Esophagus (tissue), 2 donors: ENCODE data around the gene CTAG1B. TPM values are rescaled to one million over a fixed set of nuclear protein-coding genes. Genes with fewer than 3 reads are reported as not detected.
"Not testable (repeated sequence)": the region's sequence is repeated elsewhere in the genome, so short reads cannot be mapped to it uniquely, and the experiment has no call there.

Experiments used
- H3K27ac ChIP-seq, 2 donors: one replicate each; pipeline ENCODE4 v1.5.1; 2013; ENCODE audit warnings: low read depth in 2 of 2, mild to moderate bottlenecking in 2 of 2, inconsistent platforms in 1 of 2, low read length in 1 of 2, moderate library complexity in 1 of 2
- H3K27me3 ChIP-seq, 2 donors: one replicate each; pipeline ENCODE4 v1.6.1; 2013; ENCODE audit warnings: low read length in 2 of 2, control low read depth in 1 of 2, mild to moderate bottlenecking in 1 of 2; ENCODE audit not compliant: insufficient read depth in 2 of 2, control insufficient read depth in 1 of 2
- H3K36me3 ChIP-seq, 2 donors: one replicate each; pipeline ENCODE4 v1.6.1; 2013; ENCODE audit warnings: low read length in 1 of 2; ENCODE audit not compliant: control insufficient read depth in 2 of 2, insufficient read depth in 2 of 2
- H3K4me1 ChIP-seq, 2 donors: one replicate each; pipeline ENCODE4 v1.6.1; 2013; ENCODE audit warnings: low read length in 1 of 2; ENCODE audit not compliant: control insufficient read depth in 2 of 2, insufficient read depth in 2 of 2
- H3K4me3 ChIP-seq, 2 donors: one replicate each; pipeline ENCODE4 v1.5.1; 2013; ENCODE audit warnings: low read length in 2 of 2, mild to moderate bottlenecking in 2 of 2, low read depth in 1 of 2, moderate library complexity in 1 of 2
- H3K9me3 ChIP-seq, 2 donors: one replicate each; pipeline ENCODE4 v1.6.1; 2013; ENCODE audit warnings: mild to moderate bottlenecking in 2 of 2, low read depth in 1 of 2, low read length in 1 of 2, moderate library complexity in 1 of 2; ENCODE audit not compliant: control insufficient read depth in 2 of 2, insufficient read depth in 1 of 2
- WGBS, 2 donors: extraction: QIAGEN DNeasy Blood & Tissue Kit; methylation state at CpG; one replicate each; pipeline ENCODE4 v1.1.7; 2013; 5-methylcytosine and 5-hydroxymethylcytosine counted together
- polyA plus RNA-seq, 2 donors: library from polyadenylated mRNA; stranded (reverse); fragments of 200-250 nt; gene quantifications; one replicate each; pipeline ENCODE4 v1.2.3, GENCODE V29; 2013
- donor health status: healthy with polysubstance abuse.
- donor health status: Bipolar disorder and iron deficiency.

CTAG1B gene
- polyA plus RNA-seq, 2 donors, result 0.04 TPM; not detected in 1

DNA sequence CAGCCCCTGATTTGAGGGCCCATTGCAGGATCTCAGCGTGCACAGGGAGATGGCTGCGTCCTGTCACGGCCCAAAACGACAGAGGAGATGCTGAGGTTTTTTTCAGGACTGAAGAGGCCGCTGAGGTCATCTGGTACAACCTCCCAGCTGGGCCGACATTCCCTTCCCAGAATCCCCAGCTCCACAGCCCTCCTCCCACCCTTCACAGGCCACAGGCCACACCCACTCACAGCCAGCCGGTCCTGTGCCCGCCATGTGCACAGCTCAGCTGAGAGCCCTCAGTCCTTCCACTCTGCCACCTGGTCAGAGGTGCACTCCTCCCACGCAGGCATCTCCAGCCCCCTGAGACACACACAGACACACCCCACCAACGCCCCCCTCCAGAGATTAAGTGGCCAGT, 22.7 kb upstream of the CTAG1B start:
- H3K27ac ChIP-seq, H3K4me3 ChIP-seq, H3K36me3 ChIP-seq, H3K27me3 ChIP-seq, H3K4me1 ChIP-seq, H3K9me3 ChIP-seq: not testable (repeated sequence)
- WGBS, 2 donors, result no CpG with 5 or more reads among the region's 10 CpGs

DNA sequence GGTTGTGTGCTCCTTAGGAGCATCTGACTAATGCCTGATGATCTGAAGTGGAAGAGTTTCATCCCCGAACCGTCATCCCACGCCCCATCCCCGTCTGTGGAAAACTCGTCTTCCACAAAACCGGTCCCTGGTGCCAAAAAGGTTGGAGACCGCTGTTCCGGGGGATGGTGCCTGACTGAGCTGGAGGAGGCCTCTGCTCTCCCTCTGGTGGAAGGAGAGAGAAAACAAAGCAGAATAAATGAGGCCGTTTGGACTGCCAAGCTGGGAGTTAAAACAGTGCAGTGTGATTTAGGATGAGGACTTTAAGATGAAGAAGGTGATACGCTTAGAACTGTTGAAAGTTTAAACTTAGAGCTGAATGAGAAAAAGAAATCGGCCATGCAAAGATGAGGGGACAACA, 14.6 kb upstream of the CTAG1B start:
- not testable (repeated sequence) for H3K4me3 ChIP-seq, H3K36me3 ChIP-seq, H3K9me3 ChIP-seq, H3K4me1 ChIP-seq, H3K27ac ChIP-seq, H3K27me3 ChIP-seq
- no CpG with 5 or more reads among the region's 11 CpGs for WGBS, 2 donors

DNA sequence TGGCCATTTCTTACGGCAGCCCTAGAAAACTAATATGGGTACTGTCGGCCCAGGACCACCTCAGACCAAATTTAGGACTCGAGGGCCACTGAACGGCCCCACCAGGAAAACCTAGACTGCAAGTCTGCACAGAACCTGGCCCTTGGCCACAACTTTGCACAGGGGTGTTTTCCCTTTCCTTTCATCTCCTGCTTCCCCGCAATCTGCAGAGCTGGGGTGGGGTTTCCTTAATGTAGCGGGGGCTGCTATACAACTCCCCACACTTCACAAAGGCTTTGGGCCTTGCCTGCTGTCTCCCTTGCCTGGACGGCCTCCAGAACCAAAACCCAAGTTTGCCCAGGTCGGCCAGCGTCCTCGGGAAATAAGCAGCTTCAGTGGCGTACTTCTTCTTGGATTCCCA, 11.9 kb upstream of the CTAG1B start:
- H3K9me3 ChIP-seq, H3K36me3 ChIP-seq: not testable (repeated sequence)
- WGBS, 2 donors, result no CpG with 5 or more reads among the region's 11 CpGs

DNA sequence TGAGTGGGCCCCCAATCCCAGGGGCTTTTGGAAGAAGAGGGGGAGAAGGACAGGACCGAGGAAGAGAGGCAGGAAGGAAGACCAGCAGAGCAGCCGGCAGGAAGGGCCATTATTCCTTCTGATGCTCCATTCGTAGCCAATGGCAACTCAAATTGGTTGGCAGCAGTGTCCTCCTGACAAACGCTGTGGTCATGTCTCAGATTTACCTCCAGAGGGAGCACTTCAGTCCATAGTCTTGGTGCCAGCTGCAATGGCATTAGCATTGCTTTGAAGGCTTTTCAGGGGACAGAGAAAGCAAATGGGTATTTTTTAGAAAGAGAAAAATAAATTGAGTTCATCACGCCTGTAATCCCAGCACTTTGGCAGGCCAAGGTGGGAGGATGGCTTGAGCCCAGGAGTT, 9.9 kb upstream of the CTAG1B start:
- not testable (repeated sequence) for H3K4me3 ChIP-seq, H3K36me3 ChIP-seq, H3K4me1 ChIP-seq, H3K9me3 ChIP-seq, H3K27me3 ChIP-seq, H3K27ac ChIP-seq
- no CpG with 5 or more reads among the region's 5 CpGs for WGBS, 2 donors

More for the DNA sequence above, 11.9 kb upstream of the CTAG1B start:
- H3K4me1 ChIP-seq, H3K27me3 ChIP-seq, H3K4me3 ChIP-seq, H3K27ac ChIP-seq: not testable (repeated sequence)

GRCh38 chrX:154620767-154621414, 1.8 kb upstream of the CTAG1B start:
- not testable (repeated sequence) for H3K27me3 ChIP-seq, H3K4me1 ChIP-seq, H3K9me3 ChIP-seq, H3K4me3 ChIP-seq, H3K27ac ChIP-seq, H3K36me3 ChIP-seq
- 5 to 45% methylated on average over 2 of the region's 11 CpGs for WGBS, 2 donors

DNA sequence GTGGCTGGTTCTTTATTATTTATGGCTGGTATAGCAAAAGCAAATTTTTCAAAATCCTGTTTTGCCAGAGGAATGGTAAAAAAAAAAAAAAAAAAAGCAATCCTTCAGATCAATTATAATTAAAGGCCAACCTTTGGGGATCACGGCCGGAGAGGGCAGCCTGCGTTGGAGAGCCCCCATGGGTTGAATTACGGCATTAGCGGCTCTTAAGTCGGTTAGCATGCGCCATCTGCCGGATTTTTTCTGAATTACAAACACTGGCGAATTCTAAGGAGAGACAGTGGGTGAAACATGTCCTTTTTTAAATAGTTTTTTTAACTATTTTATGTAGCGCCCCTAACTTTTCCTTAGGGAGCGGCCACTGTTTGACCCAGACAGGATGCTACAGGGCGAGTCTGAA, 5.5 kb downstream of the CTAG1B start:
- not testable (repeated sequence) for H3K27ac ChIP-seq, H3K4me1 ChIP-seq, H3K4me3 ChIP-seq, H3K36me3 ChIP-seq, H3K9me3 ChIP-seq, H3K27me3 ChIP-seq
- WGBS, 2 donors, result 9 to 25% methylated on average over 4 to 5 of the region's 12 CpGs

- not testable (repeated sequence) for H3K4me3 ChIP-seq, H3K27me3 ChIP-seq, H3K9me3 ChIP-seq, H3K4me1 ChIP-seq, H3K36me3 ChIP-seq, H3K27ac ChIP-seq
- WGBS, 2 donors, result 88 to 94% methylated on average over 12 of the region's 12 CpGs
Measured at GRCh38 chrX:154611146-154611545, 7.9 kb downstream of the CTAG1B start.

DNA sequence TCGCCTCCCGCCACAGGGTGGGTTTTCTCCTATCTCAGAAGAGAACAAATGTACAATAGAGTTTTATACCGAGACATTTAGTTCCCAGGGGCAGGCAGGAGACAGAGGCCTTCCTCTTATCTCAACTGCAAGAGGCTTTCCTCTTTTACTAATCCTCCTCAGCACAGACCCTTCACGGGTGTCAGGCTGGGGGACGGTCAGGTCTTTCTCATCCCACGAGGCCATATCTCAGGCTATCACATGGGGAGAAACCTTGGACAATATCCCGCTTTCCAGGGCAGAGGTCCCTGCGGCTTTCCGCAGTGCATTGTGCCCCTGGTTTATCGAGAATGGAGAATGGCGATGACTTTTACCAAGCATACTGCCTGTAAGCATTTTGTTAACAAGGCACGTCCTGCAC, 10.3 kb downstream of the CTAG1B start:
- H3K4me3 ChIP-seq, H3K36me3 ChIP-seq, H3K27me3 ChIP-seq, H3K9me3 ChIP-seq, H3K27ac ChIP-seq, H3K4me1 ChIP-seq: not testable (repeated sequence)
- WGBS, 2 donors, result 76 to 84% methylated on average over 12 of the region's 12 CpGs

GRCh38 chrX:154607976-154608375, 11.1 kb downstream of the CTAG1B start:
- not testable (repeated sequence) for H3K36me3 ChIP-seq, H3K27ac ChIP-seq, H3K4me1 ChIP-seq, H3K27me3 ChIP-seq, H3K9me3 ChIP-seq, H3K4me3 ChIP-seq
- WGBS, 2 donors, result 84 to 89% methylated on average over 10 to 11 of the region's 11 CpGs

DNA sequence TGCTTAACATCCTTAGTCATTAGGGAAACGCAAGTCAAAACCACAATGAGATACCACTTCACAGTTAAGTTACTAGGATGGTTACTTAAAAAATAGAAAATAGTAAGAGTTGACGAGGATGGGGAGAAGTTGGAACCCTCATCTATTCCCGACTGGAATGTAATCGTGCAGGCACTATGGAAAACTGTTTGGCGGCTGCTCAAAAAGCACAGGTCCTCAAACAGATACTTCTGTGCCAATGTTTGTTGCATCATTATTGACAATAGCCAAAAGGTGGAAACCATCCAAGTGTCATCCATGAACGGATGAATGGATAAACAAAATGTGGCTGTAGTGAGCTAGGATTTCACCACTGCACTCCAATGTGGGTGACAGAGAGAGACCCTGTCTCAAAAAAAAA, 11.7 kb downstream of the CTAG1B start:
- Histone ChIP-seq H3K4me3 (no peak overlapping the region), H3K36me3 (no peaks in the 10 kb centered on the region), H3K27ac (no peak overlapping the region), H3K9me3 (no peaks in the 10 kb centered on the region), H3K4me1 (no peaks in the 10 kb centered on the region), H3K27me3 (peaks cover 0 to 3% of the 10 kb centered on the region in 2 donors)
- WGBS, 2 donors, result 50 to 67% methylated on average over 6 of the region's 6 CpGs
